ENCODE results near the gene CYP8B1.

Gene CYP8B1

DNA sequence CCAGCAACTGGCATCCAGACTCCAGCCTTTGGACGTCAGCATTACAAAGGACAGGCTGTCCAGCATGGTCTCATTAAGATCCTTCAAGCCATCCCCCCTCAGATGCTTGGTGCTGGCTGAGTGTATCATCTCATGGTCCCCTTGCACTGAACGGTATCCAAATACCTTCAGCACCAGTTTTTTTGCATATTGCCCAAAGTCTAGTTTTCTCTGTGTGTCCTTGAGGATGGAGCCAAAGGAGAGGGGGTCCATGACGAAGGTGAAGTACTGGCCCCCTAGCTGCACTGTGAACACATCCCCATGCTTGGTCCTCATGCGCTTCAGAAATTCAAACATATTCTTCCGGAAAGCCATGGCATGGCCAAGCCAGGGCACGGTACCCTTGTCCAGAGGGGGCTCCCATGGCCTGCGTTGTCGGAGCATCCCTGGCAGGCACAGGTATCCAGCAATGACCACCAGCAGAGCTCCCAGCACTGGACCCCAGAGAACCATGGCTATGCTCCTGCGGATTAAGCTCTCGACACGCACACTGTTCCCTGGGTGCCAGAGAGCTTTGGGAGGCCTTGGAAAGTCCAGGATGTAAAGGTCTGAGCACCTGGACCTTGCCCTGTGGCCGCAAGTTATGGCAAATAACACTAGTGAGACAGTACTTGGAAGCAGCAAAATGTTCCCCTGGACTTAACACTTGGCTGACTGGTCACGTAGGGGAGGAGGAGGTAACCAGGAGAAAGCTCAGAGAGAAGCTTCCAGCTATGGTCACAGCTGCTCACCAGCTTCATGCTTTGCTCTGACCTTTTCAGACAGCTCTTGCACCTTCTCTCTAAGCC is at the start of gene CYP8B1:
CYP8B1 (minus strand) TSS at position 555 of the 827 bp plus-strand sequence; CDS start at position 492, 63 bp downstream.
- no peak for DNase-seq

- no peak for DNase-seq
Observed at GRCh38 chr3:42923606-42924005, 47.9 kb upstream of the CYP8B1 start.

DNA sequence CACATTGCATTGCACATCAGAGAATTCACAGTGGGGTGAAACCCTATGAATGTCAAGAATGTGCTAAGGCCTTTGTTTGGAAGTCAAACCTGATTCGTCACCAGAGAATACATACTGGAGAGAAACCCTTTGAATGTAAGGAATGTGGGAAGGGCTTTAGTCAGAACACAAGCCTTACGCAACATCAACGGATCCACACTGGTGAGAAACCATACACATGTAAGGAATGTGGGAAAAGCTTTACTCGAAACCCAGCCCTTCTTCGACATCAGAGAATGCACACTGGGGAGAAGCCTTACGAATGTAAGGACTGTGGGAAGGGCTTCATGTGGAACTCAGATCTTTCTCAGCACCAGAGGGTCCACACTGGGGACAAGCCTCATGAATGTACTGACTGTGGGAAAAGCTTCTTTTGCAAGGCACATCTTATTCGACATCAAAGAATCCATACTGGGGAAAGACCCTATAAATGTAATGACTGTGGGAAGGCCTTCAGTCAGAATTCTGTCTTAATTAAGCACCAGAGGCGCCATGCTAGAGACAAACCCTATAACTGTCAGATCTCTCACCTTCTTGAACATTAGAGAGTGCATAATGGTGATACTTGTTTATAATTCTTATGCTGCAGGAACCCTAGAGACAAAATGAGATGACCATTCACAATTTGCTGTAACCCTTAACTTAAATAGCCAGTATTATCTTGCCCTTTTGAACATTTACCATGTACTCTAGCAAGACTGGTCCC is 39.3 kb upstream of the CYP8B1 start:
- DNase-seq = no peak

DNA sequence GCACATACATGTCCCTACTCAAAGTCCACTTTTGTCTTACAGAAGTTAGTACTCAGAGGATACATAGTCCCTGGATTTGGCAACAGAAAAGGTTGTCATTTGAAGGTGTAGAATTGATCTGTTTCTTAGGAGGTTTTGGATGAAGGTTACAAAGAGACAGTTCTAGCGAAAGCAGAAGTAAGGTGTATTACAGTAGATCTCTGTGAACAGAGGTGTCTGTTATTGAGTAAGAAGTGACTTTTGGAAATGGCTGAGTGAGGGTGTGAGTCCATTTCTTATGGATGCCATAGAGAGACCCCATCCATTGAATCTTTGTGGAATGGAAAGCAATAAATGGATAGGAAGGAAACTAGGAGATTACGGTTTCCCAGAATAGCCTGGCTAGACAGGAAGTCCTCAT is 35.9 kb upstream of the CYP8B1 start:
- no peak for DNase-seq

DNA sequence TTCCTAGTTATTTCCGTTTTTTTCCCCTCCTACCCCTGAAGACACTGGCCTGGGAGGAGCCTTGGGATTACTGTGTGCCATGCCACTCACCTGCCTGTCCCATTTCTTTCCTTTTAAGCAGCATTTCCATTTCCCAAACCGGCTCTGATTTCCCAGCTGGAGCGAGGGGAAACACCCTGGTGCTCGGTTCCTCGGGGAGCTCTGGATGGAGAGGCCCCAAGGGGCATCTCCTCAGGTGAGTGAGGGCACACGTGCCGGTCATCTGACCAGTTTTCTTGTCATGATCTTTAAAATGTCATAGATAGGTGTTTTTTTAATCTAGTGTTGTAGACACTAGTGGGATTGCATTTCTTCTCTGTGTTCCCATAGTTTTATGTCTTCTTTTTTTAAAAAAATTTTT is 33.0 kb upstream of the CYP8B1 start:
- no peak for DNase-seq

DNA sequence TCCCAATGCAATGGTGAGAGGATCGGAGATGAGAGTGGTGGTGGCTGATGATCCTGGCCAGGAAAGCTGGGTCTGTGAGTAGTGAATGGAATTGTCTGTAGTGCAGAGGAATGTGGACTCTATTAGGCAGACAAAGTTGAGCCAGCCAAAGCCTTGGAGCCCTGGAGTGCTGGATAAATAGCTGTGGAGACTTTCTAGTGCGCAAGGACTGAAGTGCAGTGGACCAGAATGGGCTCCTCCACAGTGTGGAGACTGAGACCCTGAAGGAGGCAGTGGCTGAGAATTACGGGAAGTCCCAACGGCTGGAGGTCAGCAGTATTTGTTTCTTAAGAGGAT is 31.1 kb upstream of the CYP8B1 start:
- no peak for DNase-seq

DNA sequence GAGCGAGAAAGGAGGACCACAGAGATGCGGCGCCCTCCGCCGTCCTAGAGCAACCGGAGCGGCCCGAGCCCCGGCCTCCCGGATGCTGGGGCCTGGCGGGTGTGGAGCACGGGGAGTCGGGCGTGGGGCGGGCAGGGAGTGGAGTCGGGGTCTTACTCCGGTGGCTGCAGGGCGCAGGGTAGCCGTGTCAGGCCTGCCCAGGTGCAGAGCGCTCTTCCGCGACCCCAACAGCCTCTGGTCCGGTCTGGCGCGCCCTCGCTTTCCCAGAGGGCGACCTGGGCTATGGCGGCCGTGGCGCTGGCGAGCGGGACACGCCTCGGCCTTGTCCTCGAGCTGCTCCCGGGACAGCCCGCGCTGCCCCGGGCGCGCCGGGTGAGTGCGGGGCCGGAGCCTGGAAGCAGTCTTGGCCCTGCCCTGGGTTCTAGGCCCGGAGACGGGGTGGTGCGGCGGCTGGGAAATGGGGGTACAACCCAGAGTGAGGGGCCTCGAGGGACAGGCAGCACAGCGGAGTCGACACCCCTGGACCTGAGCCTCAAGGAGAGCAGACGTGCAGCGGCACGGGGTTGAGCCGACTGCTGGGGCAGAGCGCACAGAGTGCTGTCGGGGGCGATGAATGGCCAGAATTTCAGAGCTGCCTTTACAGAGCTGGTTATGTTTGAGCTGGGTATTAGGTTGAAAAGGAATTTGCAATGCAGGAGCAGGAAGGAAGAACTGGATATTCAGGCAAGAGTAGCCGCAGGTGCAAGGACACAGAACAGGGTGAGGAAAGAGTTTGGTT is 30.6 kb upstream of the CYP8B1 start, which contains the start of gene ZNF662:
ZNF662 (plus strand) TSS at position 73 of the 778 bp plus-strand sequence. CDS start 1,973 bp downstream, outside the sequence.
- peak; percentile 70 for DNase-seq

- DNase-seq = no peak
Observed at GRCh38 chr3:42905740-42906069, 30.0 kb upstream of the CYP8B1 start.

- DNase-seq = no peak
Observed at GRCh38 chr3:42904076-42904475, 28.4 kb upstream of the CYP8B1 start.

- no peak for DNase-seq
Observed at GRCh38 chr3:42902257-42902656, 26.6 kb upstream of the CYP8B1 start.

DNA sequence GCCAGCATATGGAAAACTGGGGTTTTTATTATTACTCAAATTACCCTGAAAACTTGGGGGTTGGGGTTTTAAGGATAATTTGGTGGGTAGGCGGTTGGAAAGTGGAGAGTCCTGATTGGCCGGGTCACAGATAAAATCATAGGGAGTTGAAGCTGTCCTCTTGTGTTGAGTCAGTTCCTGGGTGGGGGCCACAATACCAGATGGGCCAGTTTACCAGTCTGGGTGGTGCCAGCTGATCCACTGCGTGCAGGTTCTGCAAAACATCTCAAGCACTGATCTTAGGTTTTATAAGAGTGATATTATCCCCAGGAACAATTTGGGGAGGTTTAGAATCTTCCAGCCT is 25.4 kb upstream of the CYP8B1 start:
- no peak for DNase-seq

- no peak for DNase-seq
Observed at GRCh38 chr3:42900226-42901072, 24.8 kb upstream of the CYP8B1 start.

DNA sequence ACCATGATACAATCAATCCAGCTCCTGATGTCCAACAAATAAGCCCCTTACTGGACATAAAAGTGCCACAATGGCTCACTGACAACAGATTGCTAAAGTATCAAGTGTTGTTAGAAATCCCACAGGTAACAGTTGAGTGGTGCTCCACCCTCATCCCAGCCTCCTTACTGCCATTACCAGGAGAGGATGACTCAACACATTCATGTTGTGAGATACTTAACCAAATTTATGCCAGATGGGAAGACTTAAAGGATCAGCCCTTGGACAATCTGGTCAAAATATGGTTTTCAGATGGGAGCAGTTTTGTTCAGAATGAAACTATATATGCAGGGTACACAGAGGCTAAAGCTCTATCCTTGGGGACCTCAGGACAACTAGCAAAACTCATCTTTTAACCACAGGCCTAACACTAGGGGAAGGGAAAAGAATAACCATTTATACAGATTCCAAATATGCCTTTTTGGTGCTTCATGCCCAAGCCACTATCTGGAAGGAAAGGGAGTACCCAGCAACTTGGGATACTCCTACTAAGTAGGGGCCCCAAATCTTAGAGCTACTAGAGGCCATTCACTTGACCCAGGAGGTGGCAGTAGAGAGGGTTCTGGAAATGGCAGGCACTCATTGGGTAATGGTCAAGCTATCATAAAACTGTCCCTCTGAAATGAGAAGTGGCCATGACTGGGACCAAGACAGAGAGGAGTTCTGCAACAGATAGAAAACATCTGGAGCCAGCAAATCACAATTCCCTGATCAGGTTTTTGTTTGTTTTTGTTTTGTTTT is 23.4 kb upstream of the CYP8B1 start:
- no peak for DNase-seq

GRCh38 chr3:42895580-42895868 is 19.8 kb upstream of the CYP8B1 start:
- no peak for DNase-seq

DNA sequence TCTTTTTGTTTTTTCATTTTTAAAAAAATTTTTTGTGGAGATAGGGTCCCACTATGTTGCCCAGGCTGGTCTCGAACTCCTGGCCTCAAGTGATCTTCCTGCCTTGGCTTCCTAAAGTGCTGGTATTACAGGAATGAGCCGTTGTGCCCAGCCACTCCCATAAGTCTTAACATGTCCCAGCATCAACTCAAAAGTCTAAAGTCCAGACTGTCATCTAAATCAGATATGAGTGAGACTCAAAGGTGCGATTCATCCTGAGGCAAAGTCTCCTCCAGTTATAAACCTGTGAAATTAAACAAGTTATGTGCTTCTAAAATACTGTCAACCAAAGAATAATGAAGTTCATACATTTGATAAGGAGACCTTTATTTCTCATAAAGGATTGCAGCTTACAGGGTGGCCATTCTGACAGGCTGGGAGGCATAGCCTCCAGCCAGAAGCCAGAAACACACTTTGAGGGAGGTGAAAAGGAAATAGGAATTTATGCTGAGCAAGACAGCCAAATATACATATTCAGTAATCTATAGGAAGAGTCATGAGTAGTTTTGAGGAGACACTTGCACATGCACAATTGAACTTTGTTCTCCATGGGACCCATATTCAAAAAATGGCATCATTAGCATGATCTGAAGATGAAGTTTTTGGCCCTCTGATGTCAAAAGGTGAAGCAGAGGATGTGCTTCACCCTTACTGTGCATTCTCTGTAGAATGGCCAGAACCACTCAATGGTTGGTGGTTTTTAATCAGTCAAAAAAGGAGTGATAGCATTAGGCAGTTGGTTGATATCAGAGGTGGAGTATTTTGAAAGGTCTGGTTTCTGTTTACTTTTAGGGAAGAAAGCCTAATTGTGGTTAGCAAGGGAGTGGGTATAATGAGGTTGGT is 19.3 kb upstream of the CYP8B1 start:
- no peak for DNase-seq

- no peak for DNase-seq
Observed at GRCh38 chr3:42892807-42893206, 17.1 kb upstream of the CYP8B1 start.

DNA sequence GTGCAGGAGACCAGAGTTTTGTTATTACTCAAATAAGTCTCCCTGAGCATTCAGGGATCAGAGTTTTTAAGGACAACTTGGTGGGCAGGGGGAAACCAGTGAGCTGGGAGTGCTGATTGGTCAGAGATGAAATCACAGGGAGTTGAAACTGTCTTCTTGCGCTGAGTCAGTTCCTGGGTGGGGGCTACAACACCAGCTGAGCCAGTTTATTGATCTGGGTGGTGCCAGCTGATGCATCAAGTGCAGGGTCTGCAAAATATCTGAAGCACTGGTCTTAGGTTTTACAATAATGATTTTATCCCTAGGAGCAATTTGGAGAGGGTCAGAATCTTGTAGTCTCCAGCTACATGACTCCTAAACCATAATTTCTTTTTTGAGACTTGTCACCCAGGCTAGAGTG is 16.5 kb upstream of the CYP8B1 start:
- no peak for DNase-seq

GRCh38 chr3:42891042-42891441 is 15.4 kb upstream of the CYP8B1 start:
- no peak for DNase-seq

- no peak for DNase-seq
Observed at GRCh38 chr3:42887084-42887483, 11.4 kb upstream of the CYP8B1 start.

- no peak for DNase-seq
Observed at GRCh38 chr3:42886294-42886822, 10.7 kb upstream of the CYP8B1 start.

DNA sequence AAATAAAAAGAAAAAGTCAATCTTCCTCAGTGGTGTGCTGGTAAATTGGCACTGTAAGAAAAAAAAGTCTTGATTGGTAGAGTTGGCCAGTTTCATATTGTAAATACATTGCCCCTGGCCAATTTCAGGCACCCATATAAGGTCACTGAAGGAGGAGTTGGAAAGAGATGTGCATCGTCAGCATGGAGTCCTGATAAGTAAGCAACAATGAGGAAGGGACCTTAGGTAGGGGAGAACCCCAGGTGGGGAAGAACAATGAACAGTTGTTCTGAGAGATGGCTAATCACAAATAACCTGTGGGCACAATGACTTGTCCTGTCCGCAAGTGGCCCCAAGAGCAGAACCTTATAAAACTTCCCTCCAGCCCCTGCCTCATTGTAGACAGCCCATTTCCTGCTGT is 8.6 kb upstream of the CYP8B1 start:
- DNase-seq = no peak

All from activated CD8-positive, alpha-beta memory T cell treated with anti-CD3 and anti-CD28 coated beads, Interleukin-2, amount 50 U/mL, for 48 hours (primary cell).